HG03571 (cell line): ENCODE data around the gene ARHGAP23.
"Not testable (repeated sequence)": the region's sequence is repeated elsewhere in the genome, so short reads cannot be mapped to it uniquely, and the experiment has no call there.

Experiments used
- ATAC-seq: cut with Tn5 transposase; IDR thresholded peaks from one replicate; pipeline ENCODE4 v1.9.1; 2021; ENCODE audit not compliant: unreplicated experiment

ARHGAP23 gene

GRCh38 chr17:38510421-38511149, 82.3 kb downstream of the ARHGAP23 start:
- ATAC-seq = no peak

- ATAC-seq = no peak
Observed at GRCh38 chr17:38511150-38512108, 83.2 kb downstream of the ARHGAP23 start.

- no peak for ATAC-seq
Observed at GRCh38 chr17:38512473-38513058, 84.3 kb downstream of the ARHGAP23 start.

GRCh38 chr17:38526526-38526925, 98.3 kb downstream of the ARHGAP23 start:
- not testable (repeated sequence) for ATAC-seq

GRCh38 chr17:38528141-38528540, 99.9 kb downstream of the ARHGAP23 start:
- not testable (repeated sequence) for ATAC-seq

- ATAC-seq = not testable (repeated sequence)
Observed at GRCh38 chr17:38530856-38531255, 102.6 kb downstream of the ARHGAP23 start.

- ATAC-seq = not testable (repeated sequence)
Observed at GRCh38 chr17:38531761-38532160, 103.5 kb downstream of the ARHGAP23 start.

GRCh38 chr17:38532451-38532850, 104.2 kb downstream of the ARHGAP23 start:
- ATAC-seq = no peak

GRCh38 chr17:38533241-38533640, 105.0 kb downstream of the ARHGAP23 start:
- no peak for ATAC-seq

- no peak for ATAC-seq
Observed at GRCh38 chr17:38533866-38534497, 105.7 kb downstream of the ARHGAP23 start.

- ATAC-seq = no peak
Observed at GRCh38 chr17:38534498-38534885, 106.2 kb downstream of the ARHGAP23 start.

- ATAC-seq = no peak
Observed at GRCh38 chr17:38535886-38536285, 107.6 kb downstream of the ARHGAP23 start.

- ATAC-seq = no peak
Observed at GRCh38 chr17:38536661-38537060, 108.4 kb downstream of the ARHGAP23 start.

GRCh38 chr17:38538906-38539305, 110.6 kb downstream of the ARHGAP23 start:
- ATAC-seq = no peak

GRCh38 chr17:38539386-38539785, 111.1 kb downstream of the ARHGAP23 start:
- ATAC-seq = no peak

GRCh38 chr17:38540514-38541045, 112.3 kb downstream of the ARHGAP23 start:
- no peak for ATAC-seq

GRCh38 chr17:38541281-38541680, 113.0 kb downstream of the ARHGAP23 start:
- ATAC-seq = no peak

- ATAC-seq = no peak
Observed at GRCh38 chr17:38542286-38542685, 114.0 kb downstream of the ARHGAP23 start.

GRCh38 chr17:38543403-38544174, 115.3 kb downstream of the ARHGAP23 start:
- ATAC-seq = no peak
